B cell (primary cell): Measurements from ENCODE around the gene HOXD10.

Source experiments
- EZH2 ChIP-seq: IDR thresholded peaks from 2 replicates; pipeline ENCODE4 v1.6.1; 2012; ENCODE audit warnings: borderline replicate concordance, low read depth, mild to moderate bottlenecking, moderate library complexity, low read length; ENCODE audit not compliant: insufficient read depth, poor library complexity, severe bottlenecking
- TF ChIP-seq, protein P1 (sequence below): fragments of 200-600 bp; IDR thresholded peaks from one replicate; pipeline ENCODE4 v1.8.0; 2022; ENCODE audit warnings: antibody characterized with exemption, mild to moderate bottlenecking

DNA sequence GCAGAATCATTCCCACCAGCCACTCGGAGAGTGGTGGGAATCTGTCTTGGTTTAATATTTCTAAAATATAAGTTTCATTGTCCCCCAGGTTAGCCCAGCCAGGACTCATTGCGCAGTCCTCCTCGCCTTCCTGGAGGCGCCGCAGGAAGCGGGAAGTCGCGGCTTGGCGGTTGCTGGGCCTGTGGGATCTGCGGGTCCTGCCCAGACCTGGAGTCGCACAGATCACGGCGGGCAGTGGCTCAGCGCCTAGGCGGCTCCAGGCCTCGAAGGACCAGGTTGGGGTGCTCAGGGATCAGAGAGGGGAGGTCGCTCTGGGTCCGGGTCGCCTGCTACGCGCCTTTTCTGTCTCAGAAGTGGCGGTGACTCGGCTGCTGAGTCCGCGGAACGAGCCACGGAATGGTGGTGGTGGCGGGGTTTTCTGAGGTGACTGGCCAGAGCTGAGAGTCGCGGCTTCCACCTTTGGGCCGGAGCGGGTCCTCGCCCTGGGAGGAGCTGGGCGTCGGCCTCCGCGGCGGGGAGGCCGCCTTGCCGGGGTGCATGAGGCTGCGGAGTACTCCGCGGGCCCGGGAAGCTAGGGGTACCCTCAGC lies 43.2 kb downstream of the HOXD10 start:
- TF ChIP-seq, protein P1, sequence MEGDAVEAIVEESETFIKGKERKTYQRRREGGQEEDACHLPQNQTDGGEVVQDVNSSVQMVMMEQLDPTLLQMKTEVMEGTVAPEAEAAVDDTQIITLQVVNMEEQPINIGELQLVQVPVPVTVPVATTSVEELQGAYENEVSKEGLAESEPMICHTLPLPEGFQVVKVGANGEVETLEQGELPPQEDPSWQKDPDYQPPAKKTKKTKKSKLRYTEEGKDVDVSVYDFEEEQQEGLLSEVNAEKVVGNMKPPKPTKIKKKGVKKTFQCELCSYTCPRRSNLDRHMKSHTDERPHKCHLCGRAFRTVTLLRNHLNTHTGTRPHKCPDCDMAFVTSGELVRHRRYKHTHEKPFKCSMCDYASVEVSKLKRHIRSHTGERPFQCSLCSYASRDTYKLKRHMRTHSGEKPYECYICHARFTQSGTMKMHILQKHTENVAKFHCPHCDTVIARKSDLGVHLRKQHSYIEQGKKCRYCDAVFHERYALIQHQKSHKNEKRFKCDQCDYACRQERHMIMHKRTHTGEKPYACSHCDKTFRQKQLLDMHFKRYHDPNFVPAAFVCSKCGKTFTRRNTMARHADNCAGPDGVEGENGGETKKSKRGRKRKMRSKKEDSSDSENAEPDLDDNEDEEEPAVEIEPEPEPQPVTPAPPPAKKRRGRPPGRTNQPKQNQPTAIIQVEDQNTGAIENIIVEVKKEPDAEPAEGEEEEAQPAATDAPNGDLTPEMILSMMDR, result no peak
- TF ChIP-seq EZH2, result no peak
